Upper lobe of left lung (tissue), 4 donors: ENCODE results near the gene LRTM2.

Experiments
- CTCF ChIP-seq, 6 experiments: fragments of 450-650 bp in 4 of 6; fragments of 200-600 bp in 2 of 6; sonication (generic) in 2 of 6; IDR thresholded peaks; one replicate each; pipeline ENCODE4 v1.5.1; 2016 to 2019; ENCODE audit warnings: antibody characterized with exemption in 6 of 6
- POLR2A ChIP-seq, 4 donors: fragments of 450-650 bp; IDR thresholded peaks; one replicate each; pipeline ENCODE4 v1.5.1; 2016 to 2017; ENCODE audit warnings: antibody characterized with exemption in 4 of 4, mild to moderate bottlenecking in 2 of 4
- POLR2AphosphoS5 ChIP-seq, 2 donors: sonication (generic); formaldehyde crosslinking; IDR thresholded peaks; one replicate each; pipeline ENCODE4 v1.5.1; 2017; ENCODE audit warnings: antibody characterized with exemption in 2 of 2

GRCh38 chr12:1822699-1823098, 2.3 kb downstream of the LRTM2 start:
- TF ChIP-seq POLR2A (IDR thresholded peaks at IDR 0.05): no peak
- TF ChIP-seq CTCF (IDR thresholded peaks at IDR 0.05): no peak
- no peak for TF ChIP-seq POLR2AphosphoS5 (IDR thresholded peaks at IDR 0.05)
